GM12874 (cell line): ENCODE results near the gene NPIPB8.
"Not testable (repeated sequence)": the region's sequence is repeated elsewhere in the genome, so short reads cannot be mapped to it uniquely, and the experiment has no call there.

Experiments used
- TF ChIP-seq, protein P1 (sequence below): IDR thresholded peaks from 2 replicates; pipeline ENCODE4 v1.5.1; 2011; ENCODE audit warnings: low read depth, mild to moderate bottlenecking, control low read depth, low read length, moderate library complexity; ENCODE audit not compliant: insufficient read depth

The NPIPB8 gene

GRCh38 chr16:28637765-28638164 lies at the start of gene NPIPB8:
Gene NPIPB8 (plus strand): TSS chr16:28638065. CDS start chr16:28638361, 296 bp downstream.
- TF ChIP-seq, protein P1, sequence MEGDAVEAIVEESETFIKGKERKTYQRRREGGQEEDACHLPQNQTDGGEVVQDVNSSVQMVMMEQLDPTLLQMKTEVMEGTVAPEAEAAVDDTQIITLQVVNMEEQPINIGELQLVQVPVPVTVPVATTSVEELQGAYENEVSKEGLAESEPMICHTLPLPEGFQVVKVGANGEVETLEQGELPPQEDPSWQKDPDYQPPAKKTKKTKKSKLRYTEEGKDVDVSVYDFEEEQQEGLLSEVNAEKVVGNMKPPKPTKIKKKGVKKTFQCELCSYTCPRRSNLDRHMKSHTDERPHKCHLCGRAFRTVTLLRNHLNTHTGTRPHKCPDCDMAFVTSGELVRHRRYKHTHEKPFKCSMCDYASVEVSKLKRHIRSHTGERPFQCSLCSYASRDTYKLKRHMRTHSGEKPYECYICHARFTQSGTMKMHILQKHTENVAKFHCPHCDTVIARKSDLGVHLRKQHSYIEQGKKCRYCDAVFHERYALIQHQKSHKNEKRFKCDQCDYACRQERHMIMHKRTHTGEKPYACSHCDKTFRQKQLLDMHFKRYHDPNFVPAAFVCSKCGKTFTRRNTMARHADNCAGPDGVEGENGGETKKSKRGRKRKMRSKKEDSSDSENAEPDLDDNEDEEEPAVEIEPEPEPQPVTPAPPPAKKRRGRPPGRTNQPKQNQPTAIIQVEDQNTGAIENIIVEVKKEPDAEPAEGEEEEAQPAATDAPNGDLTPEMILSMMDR, result not testable (repeated sequence)

GRCh38 chr16:28589069-28589468 lies 48.8 kb upstream of the NPIPB8 start:
- TF ChIP-seq, protein P1, result no peak

DNA sequence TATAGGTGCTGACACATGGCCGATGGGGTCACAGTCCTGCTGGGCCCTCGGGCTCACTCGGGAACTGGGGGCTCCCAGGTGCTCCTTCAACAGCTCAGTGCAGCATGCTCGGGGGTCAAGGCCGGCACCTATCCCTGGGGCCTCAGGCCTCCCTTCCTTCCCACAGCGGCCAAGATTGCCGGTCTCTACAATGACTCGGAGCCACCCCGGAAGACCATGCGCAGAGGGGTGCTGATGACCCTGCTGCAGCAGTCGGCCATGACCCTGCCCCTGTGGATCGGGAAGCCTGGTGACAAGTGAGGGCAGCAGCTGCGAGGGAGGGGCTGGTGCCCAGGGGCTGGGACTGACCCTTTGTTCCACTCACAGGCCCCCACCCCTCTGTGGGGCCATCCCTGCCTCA lies 47.9 kb upstream of the NPIPB8 start:
- TF ChIP-seq, protein P1, result no peak

DNA sequence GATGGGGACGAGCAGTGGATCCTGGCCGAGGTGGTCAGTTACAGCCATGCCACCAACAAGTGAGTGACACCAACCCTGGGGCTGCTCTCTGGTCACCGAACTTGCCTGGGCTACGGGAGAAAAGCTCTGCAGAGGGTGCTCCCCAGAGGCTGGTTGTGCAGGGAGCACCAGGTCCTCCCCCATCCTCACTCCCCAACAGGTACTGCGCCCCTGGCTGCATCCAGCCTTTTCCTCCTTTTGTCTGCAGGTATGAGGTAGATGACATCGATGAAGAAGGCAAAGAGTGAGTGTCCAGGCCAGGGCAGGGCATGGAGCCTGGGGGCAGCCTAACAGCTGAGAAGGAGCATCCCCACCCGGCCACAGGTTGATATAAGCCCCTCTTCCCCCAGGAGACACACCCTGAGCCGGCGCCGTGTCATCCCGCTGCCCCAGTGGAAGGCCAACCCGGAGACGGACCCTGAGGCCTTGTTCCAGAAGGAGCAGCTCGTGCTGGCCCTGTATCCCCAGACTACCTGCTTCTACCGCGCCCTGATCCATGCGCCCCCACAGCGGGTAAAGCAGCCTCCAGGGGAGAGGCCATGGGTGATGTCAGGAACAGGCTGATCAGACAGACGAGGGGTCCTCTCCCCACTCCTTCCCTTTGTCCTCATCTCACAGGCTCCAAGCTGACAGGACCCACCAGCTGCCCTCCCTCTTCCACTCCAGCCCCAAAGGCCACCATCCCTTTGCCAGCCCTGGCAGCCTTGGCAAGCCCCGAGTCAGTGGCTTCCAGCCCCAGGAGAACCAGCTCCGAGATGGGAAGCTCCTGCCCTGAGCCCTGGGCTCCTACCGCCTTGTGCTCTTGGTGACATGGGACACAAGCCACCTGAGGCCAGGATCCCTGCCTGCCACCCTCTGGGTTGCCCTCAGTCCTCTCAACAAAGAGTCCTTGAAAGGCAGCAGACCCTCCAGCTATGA lies 47.2 kb upstream of the NPIPB8 start:
- TF ChIP-seq, protein P1, result no peak

GRCh38 chr16:28591355-28591754 lies 46.5 kb upstream of the NPIPB8 start:
- TF ChIP-seq, protein P1, result no peak

DNA sequence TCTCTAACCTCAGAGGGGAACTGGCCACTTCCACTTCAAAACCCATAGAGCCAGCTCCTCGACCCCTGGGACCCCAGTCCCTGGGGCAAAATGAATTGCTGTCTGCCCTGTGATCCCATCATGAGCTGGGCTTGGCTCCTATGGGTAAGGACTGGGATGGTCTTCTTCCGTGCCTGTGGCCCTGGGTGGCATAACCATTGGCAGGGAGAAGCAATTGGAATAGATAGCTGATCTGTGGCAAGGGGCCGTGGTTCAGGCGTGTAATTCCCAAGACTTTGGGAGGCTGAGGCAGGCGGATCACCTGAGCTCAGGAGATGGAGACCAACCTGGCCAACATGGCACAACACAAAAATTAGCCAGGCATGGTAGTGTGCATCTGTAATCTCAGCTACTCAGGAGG lies 45.4 kb upstream of the NPIPB8 start:
- TF ChIP-seq, protein P1, result no peak

GRCh38 chr16:28592979-28593553 lies 44.8 kb upstream of the NPIPB8 start:
- TF ChIP-seq, protein P1, result no peak
